A549 (cell line): ENCODE results near the gene CFAP100.

Source experiments
- BHLHE40 ChIP-seq: IDR thresholded peaks from 2 replicates; pipeline ENCODE4 v1.6.1; 2012; ENCODE audit warnings: low read depth, low read length, inconsistent platforms
- EP300 ChIP-seq, 2 experiments: fragments of >200 bp; sonication (Bioruptor Twin); formaldehyde crosslinking; IDR thresholded peaks; 2 replicates in 1 of 2; 3 replicates in 1 of 2; pipeline ENCODE4 v1.6.1; 2016 to 2017
- ESRRA ChIP-seq: fragments of 150-350 bp; IDR thresholded peaks from 2 replicates; pipeline ENCODE4 v1.6.1; 2014; ENCODE audit warnings: mild to moderate bottlenecking, low read length, borderline replicate concordance
- FOSB ChIP-seq: fragments of 250-450 bp; sonication (Bioruptor Pico); IDR thresholded peaks from 2 replicates; pipeline ENCODE4 v1.5.0; 2020; ENCODE audit warnings: mild to moderate bottlenecking, moderate library complexity
- MAFK ChIP-seq: fragments of 450-650 bp; IDR thresholded peaks from 2 replicates; pipeline ENCODE4 v1.6.1; 2014; ENCODE audit not compliant: partially characterized antibody
- POLR2A ChIP-seq: IDR thresholded peaks from 2 replicates; pipeline ENCODE4 v1.6.1; 2012; ENCODE audit warnings: mild to moderate bottlenecking, low read length
- POLR2AphosphoS2 ChIP-seq: conservative IDR thresholded peaks from 2 replicates; pipeline ENCODE4 v1.6.1; 2012; ENCODE audit warnings: low read length, improper control_type of control experiment, inconsistent platforms
- RFX5 ChIP-seq: fragments of 450-650 bp; IDR thresholded peaks from 2 replicates; pipeline ENCODE4 v1.7.1; 2014; ENCODE audit warnings: antibody characterized with exemption, mild to moderate bottlenecking, moderate library complexity
- TF ChIP-seq, protein P1 (sequence below): fragments of >200 bp; sonication (Bioruptor Twin); formaldehyde crosslinking; IDR thresholded peaks from 3 replicates; pipeline ENCODE4 v1.5.1; 2016
- TF ChIP-seq, protein P2 (sequence below): IDR thresholded peaks from 2 replicates; pipeline ENCODE4 v1.6.1; 2012
- TF ChIP-seq, protein P3 (sequence below): fragments of >200 bp; sonication (Bioruptor Twin); formaldehyde crosslinking; IDR thresholded peaks from 3 replicates; pipeline ENCODE4 v1.6.1; 2016
- TF ChIP-seq, protein P4 (sequence below): fragments of 450-650 bp; IDR thresholded peaks from 2 replicates; pipeline ENCODE4 v1.6.1; 2014; ENCODE audit warnings: antibody characterized with exemption

DNA sequence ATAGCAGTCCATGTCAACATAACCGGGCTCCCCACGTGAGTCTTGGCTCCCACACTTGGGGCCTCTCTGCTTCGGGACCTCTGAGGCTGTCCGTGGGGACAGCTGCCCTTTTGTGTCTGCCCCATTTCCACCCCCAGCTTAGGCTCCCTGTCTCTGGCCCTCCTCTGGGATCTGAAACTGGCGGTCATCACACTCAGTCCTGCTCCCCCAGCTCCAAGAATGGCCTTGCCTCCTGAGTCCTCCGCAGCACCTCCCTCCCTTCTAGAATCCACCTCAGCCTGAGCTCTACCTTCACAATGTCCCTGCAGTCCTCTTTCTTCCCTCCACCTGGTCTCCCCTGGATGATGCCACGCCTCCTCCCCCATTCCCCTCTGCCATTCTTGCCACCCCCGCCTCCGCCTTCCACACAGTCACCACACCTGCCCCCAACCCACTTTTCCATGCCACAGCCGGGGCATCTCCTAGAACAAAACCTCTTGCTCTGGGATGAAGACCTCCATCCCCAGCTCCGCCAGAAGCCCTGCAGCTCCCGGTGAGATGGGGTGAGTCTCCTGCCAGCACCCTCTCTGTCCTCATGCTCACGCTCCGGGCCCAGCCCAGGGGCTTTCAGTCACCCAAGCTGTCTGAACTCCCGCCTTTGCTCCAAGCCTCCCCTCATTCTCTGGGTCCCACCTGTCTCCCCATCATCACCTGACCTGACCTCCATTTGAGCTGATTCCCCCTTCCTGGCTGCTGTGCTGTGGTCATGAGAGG is 88.0 kb downstream of the CFAP100 start:
- TF ChIP-seq, protein P1, sequence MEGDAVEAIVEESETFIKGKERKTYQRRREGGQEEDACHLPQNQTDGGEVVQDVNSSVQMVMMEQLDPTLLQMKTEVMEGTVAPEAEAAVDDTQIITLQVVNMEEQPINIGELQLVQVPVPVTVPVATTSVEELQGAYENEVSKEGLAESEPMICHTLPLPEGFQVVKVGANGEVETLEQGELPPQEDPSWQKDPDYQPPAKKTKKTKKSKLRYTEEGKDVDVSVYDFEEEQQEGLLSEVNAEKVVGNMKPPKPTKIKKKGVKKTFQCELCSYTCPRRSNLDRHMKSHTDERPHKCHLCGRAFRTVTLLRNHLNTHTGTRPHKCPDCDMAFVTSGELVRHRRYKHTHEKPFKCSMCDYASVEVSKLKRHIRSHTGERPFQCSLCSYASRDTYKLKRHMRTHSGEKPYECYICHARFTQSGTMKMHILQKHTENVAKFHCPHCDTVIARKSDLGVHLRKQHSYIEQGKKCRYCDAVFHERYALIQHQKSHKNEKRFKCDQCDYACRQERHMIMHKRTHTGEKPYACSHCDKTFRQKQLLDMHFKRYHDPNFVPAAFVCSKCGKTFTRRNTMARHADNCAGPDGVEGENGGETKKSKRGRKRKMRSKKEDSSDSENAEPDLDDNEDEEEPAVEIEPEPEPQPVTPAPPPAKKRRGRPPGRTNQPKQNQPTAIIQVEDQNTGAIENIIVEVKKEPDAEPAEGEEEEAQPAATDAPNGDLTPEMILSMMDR, result no peak
- no peak for TF ChIP-seq EP300 (IDR thresholded peaks at IDR 0.05)
- no peak for TF ChIP-seq MAFK
- no peak for TF ChIP-seq RFX5
- TF ChIP-seq, protein P2, sequence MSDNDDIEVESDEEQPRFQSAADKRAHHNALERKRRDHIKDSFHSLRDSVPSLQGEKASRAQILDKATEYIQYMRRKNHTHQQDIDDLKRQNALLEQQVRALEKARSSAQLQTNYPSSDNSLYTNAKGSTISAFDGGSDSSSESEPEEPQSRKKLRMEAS, result no peak
- TF ChIP-seq POLR2A, result no peak
- no peak for TF ChIP-seq POLR2AphosphoS2
- no peak for TF ChIP-seq BHLHE40
- TF ChIP-seq FOSB (CRISPR knock-in tag), result no peak
- TF ChIP-seq ESRRA, result no peak
- TF ChIP-seq, protein P3, sequence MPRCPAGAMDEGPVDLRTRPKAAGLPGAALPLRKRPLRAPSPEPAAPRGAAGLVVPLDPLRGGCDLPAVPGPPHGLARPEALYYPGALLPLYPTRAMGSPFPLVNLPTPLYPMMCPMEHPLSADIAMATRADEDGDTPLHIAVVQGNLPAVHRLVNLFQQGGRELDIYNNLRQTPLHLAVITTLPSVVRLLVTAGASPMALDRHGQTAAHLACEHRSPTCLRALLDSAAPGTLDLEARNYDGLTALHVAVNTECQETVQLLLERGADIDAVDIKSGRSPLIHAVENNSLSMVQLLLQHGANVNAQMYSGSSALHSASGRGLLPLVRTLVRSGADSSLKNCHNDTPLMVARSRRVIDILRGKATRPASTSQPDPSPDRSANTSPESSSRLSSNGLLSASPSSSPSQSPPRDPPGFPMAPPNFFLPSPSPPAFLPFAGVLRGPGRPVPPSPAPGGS, result no peak
- TF ChIP-seq, protein P4, sequence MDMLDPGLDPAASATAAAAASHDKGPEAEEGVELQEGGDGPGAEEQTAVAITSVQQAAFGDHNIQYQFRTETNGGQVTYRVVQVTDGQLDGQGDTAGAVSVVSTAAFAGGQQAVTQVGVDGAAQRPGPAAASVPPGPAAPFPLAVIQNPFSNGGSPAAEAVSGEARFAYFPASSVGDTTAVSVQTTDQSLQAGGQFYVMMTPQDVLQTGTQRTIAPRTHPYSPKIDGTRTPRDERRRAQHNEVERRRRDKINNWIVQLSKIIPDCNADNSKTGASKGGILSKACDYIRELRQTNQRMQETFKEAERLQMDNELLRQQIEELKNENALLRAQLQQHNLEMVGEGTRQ, result no peak
